HG03097 (cell line): Measurements from ENCODE around the gene GLB1L3.
"Not testable (repeated sequence)": the region's sequence is repeated elsewhere in the genome, so short reads cannot be mapped to it uniquely, and the experiment has no call there.

Experiments used
- ATAC-seq: cut with Tn5 transposase; IDR thresholded peaks from one replicate; pipeline ENCODE4 v1.9.1; 2021; ENCODE audit not compliant: unreplicated experiment, low FRiP score

The GLB1L3 gene

GRCh38 chr11:134272381-134273316 lies 3.5 kb upstream of the GLB1L3 start:
- ATAC-seq = no peak

- ATAC-seq = no peak
Measured at GRCh38 chr11:134273317-134273712, 2.9 kb upstream of the GLB1L3 start.

- no peak for ATAC-seq
Measured at GRCh38 chr11:134275188-134275533, 1.0 kb upstream of the GLB1L3 start.

- no peak for ATAC-seq
Measured at GRCh38 chr11:134276396-134277182, 410 bp downstream of the GLB1L3 start.

GRCh38 chr11:134277183-134278001 lies 1.2 kb downstream of the GLB1L3 start:
- no peak for ATAC-seq

GRCh38 chr11:134278356-134278755 lies 2.2 kb downstream of the GLB1L3 start:
- no peak for ATAC-seq

GRCh38 chr11:134281635-134282034 lies 5.5 kb downstream of the GLB1L3 start:
- ATAC-seq = not testable (repeated sequence)

GRCh38 chr11:134282121-134283045 lies 6.2 kb downstream of the GLB1L3 start:
- no peak for ATAC-seq

GRCh38 chr11:134283461-134284230 lies 7.5 kb downstream of the GLB1L3 start:
- ATAC-seq = no peak

GRCh38 chr11:134284349-134284748 lies 8.2 kb downstream of the GLB1L3 start:
- not testable (repeated sequence) for ATAC-seq

- ATAC-seq = no peak
Measured at GRCh38 chr11:134287561-134287960, 11.4 kb downstream of the GLB1L3 start.

- ATAC-seq = no peak
Measured at GRCh38 chr11:134288486-134288885, 12.3 kb downstream of the GLB1L3 start.

GRCh38 chr11:134289167-134289566 lies 13.0 kb downstream of the GLB1L3 start:
- ATAC-seq = no peak

- no peak for ATAC-seq
Measured at GRCh38 chr11:134289789-134290188, 13.6 kb downstream of the GLB1L3 start.

GRCh38 chr11:134290646-134291045 lies 14.5 kb downstream of the GLB1L3 start:
- no peak for ATAC-seq

GRCh38 chr11:134291196-134291595 lies 15.0 kb downstream of the GLB1L3 start:
- ATAC-seq = no peak

GRCh38 chr11:134292661-134293060 lies 16.5 kb downstream of the GLB1L3 start:
- ATAC-seq = no peak

GRCh38 chr11:134293119-134294113 lies 17.2 kb downstream of the GLB1L3 start:
- ATAC-seq = no peak
